ENCODE data around the gene PINK1. TPM values are rescaled to one million over a fixed set of nuclear protein-coding genes. Genes with fewer than 3 reads are reported as not detected.

PINK1 gene
- total RNA-seq, 1 donor from 2014 or later, result 32.0 TPM

DNA sequence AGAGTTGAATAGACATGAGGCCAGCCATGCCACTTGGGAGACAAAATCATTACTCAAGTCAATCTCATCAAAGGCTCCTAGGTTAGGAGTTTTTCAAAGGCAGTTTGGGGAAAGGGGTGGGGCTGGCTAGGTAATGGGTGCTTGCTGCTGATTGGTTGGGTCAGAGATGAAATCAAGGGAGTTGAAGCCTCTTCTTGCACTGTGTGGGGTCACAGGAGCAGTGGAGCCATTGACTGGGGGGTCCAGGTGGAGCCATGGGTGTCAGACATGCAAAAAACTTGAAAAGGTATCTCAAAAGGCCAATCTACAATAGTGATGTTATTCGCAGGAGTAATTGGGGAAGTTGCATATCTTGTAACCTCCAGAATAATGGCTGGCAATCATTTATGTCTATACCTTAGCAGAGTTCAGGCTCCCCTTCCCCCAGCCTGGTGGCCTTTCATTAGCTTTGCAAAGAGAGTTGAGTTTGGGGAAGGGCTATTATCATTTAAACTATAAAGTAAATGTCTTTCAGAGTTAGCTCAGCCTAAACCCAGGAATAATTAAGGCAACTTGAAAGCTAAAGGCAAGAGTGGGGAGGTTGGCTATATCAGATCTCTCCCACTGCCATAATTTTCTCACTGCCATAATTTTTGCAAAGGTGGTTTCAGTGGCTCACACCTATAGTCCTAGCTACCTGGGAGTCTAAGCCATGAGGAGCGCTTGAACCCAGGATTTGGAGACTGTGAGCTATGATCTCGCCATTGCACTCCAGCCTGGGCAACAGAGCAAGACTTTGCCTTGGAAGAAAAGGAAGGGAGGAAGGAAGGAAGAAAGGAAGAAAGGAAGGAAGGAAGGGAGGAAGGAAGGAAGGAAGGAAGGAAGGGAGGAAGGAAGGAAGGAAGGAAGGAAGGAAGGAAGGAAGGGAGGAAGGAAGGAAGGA lies 7.8 kb upstream of the PINK1 start:
- H3K4me1 Mint-ChIP-seq (ENCODE audit: low read depth, unreplicated experiment), result no peaks in the 10 kb centered on the region
- DNase-seq, result no peak
- no peak overlapping the region for H3K27ac Mint-ChIP-seq (ENCODE audit: unreplicated experiment)
- TF ChIP-seq, protein P1, sequence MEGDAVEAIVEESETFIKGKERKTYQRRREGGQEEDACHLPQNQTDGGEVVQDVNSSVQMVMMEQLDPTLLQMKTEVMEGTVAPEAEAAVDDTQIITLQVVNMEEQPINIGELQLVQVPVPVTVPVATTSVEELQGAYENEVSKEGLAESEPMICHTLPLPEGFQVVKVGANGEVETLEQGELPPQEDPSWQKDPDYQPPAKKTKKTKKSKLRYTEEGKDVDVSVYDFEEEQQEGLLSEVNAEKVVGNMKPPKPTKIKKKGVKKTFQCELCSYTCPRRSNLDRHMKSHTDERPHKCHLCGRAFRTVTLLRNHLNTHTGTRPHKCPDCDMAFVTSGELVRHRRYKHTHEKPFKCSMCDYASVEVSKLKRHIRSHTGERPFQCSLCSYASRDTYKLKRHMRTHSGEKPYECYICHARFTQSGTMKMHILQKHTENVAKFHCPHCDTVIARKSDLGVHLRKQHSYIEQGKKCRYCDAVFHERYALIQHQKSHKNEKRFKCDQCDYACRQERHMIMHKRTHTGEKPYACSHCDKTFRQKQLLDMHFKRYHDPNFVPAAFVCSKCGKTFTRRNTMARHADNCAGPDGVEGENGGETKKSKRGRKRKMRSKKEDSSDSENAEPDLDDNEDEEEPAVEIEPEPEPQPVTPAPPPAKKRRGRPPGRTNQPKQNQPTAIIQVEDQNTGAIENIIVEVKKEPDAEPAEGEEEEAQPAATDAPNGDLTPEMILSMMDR (IDR thresholded peaks at IDR 0.05; ENCODE audit: partially characterized antibody, unreplicated experiment), result no peak
- no peaks in the 10 kb centered on the region for H3K27me3 Mint-ChIP-seq (ENCODE audit: unreplicated experiment)
- no peak overlapping the region for H3K4me3 Mint-ChIP-seq (ENCODE audit: unreplicated experiment)
- H3K36me3 Mint-ChIP-seq (ENCODE audit: unreplicated experiment), result no peaks in the 10 kb centered on the region
- H3K9me3 Mint-ChIP-seq (ENCODE audit: unreplicated experiment), result peaks cover 3% of the 10 kb centered on the region

DNA sequence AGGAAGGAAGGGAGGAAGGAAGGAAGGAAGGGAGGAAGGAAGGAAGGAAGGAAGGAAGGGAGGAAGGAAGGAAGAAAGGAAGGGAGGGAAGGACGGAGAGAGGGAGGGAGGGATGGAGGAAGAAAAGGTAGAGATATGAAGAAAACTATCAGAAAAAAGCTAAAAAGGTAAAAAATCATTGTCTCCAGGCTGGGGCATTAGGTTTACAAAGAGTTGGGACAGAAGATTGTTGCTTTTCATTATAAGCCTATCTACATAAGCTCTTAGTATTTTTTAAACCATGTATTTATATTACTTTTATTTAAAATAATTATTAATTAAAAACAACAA lies 7.2 kb upstream of the PINK1 start:
- no peaks in the 10 kb centered on the region for H3K27me3 Mint-ChIP-seq (ENCODE audit: unreplicated experiment)
- DNase-seq, result no peak
- H3K27ac Mint-ChIP-seq (ENCODE audit: unreplicated experiment), result no peak overlapping the region
- no peaks in the 10 kb centered on the region for H3K4me1 Mint-ChIP-seq (ENCODE audit: low read depth, unreplicated experiment)
- TF ChIP-seq, protein P1 (IDR thresholded peaks at IDR 0.05; ENCODE audit: partially characterized antibody, unreplicated experiment), result no peak
- H3K36me3 Mint-ChIP-seq (ENCODE audit: unreplicated experiment), result no peaks in the 10 kb centered on the region
- H3K4me3 Mint-ChIP-seq (ENCODE audit: unreplicated experiment), result no peak overlapping the region
- peaks cover 3% of the 10 kb centered on the region for H3K9me3 Mint-ChIP-seq (ENCODE audit: unreplicated experiment)

DNA sequence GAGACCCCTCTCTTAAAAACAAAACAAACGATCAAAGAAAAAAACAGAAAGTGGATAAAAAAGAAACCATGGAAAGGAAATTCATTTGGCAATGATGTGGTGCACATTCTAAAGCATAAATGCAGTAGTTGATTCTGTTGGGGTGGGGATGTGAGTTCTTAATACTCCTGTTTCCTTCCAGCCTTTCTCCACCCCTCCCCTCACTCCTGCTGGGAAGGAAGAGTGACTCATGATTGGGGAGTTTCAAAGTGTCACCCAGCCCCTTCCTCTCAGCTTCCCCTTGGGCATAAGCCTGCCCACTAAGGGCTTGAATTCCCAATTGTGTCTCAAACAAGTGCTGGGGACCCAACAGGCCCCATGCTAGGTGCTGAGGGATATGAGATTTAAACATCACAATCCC lies 6.7 kb upstream of the PINK1 start:
- TF ChIP-seq, protein P1 (IDR thresholded peaks at IDR 0.05; ENCODE audit: partially characterized antibody, unreplicated experiment), result no peak
- no peaks in the 10 kb centered on the region for H3K4me1 Mint-ChIP-seq (ENCODE audit: low read depth, unreplicated experiment)
- H3K4me3 Mint-ChIP-seq (ENCODE audit: unreplicated experiment), result no peak overlapping the region
- no peak for DNase-seq
- H3K36me3 Mint-ChIP-seq (ENCODE audit: unreplicated experiment), result no peaks in the 10 kb centered on the region
- peaks cover 3% of the 10 kb centered on the region for H3K9me3 Mint-ChIP-seq (ENCODE audit: unreplicated experiment)
- H3K27ac Mint-ChIP-seq (ENCODE audit: unreplicated experiment), result no peak overlapping the region
- H3K27me3 Mint-ChIP-seq (ENCODE audit: unreplicated experiment), result no peaks in the 10 kb centered on the region

DNA sequence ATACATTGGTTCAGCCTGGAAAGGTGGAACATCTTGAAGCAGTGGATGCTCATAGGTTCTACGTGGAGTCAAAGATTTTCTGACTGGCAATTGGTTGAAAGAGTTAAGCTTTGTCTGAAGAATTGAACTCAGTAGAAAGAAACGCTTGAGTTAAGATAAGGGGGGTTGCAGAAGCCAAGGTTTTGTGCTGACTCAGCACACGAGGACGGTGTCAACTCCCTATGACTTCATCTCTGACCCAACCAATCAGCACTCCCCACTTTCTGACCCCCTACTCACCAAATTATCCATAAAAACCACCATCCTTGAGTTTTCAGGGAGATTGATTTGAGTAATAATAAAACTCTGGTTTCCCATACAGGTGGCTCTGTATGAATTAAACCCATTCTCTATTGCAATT lies 2.5 kb upstream of the PINK1 start:
- no peak for DNase-seq
- Mint-ChIP-seq H3K27me3 (ENCODE audit: unreplicated experiment) (no peaks in the 10 kb centered on the region), H3K4me1 (ENCODE audit: low read depth, unreplicated experiment) (peaks cover 9% of the 10 kb centered on the region), H3K36me3 (ENCODE audit: unreplicated experiment) (no peaks in the 10 kb centered on the region), H3K4me3 (ENCODE audit: unreplicated experiment) (no peak overlapping the region), H3K9me3 (ENCODE audit: unreplicated experiment) (no peaks in the 10 kb centered on the region), H3K27ac (ENCODE audit: unreplicated experiment) (no peak overlapping the region)
- TF ChIP-seq, protein P1 (IDR thresholded peaks at IDR 0.05; ENCODE audit: partially characterized antibody, unreplicated experiment), result no peak

DNA sequence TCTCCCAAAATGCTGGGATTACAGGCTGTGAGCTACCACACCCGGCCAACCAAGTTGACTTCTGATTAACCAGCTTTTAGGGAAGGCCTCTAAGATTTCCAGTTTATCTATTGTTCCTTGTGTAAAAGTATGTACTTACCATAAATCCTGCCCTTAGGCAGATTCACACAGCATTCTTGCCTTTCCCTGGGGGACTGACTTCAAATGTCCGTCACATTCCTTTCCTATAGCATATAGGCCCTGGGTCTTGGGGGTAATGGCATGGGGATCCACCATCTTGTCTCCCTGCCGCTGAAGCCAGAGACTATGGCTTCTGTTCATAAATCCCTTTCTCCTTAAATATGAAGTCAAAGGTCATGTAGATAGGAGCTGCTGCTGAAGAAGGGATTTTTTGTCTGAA lies 872 bp upstream of the PINK1 start:
- H3K36me3 Mint-ChIP-seq (ENCODE audit: unreplicated experiment), result no peaks in the 10 kb centered on the region
- DNase-seq, result no peak
- peaks cover 9% of the 10 kb centered on the region for H3K4me1 Mint-ChIP-seq (ENCODE audit: low read depth, unreplicated experiment)
- no peaks in the 10 kb centered on the region for H3K27me3 Mint-ChIP-seq (ENCODE audit: unreplicated experiment)
- TF ChIP-seq, protein P1 (IDR thresholded peaks at IDR 0.05; ENCODE audit: partially characterized antibody, unreplicated experiment), result no peak
- H3K27ac Mint-ChIP-seq (ENCODE audit: unreplicated experiment), result no peak overlapping the region
- peak overlapping the region; percentile 81 for H3K4me3 Mint-ChIP-seq (ENCODE audit: unreplicated experiment)
- H3K9me3 Mint-ChIP-seq (ENCODE audit: unreplicated experiment), result no peaks in the 10 kb centered on the region

Data from glutamatergic neuron (in vitro differentiated cells).